GM18498 (cell line): ENCODE results near the gene PKP4.
"Not testable (repeated sequence)": the region's sequence is repeated elsewhere in the genome, so short reads cannot be mapped to it uniquely, and the experiment has no call there.

Experiments used
- ATAC-seq: cut with Tn5 transposase; IDR thresholded peaks from one replicate; pipeline ENCODE4 v1.9.1; 2021; ENCODE audit warnings: mild to moderate bottlenecking, moderate library complexity; ENCODE audit not compliant: unreplicated experiment

Gene PKP4

DNA sequence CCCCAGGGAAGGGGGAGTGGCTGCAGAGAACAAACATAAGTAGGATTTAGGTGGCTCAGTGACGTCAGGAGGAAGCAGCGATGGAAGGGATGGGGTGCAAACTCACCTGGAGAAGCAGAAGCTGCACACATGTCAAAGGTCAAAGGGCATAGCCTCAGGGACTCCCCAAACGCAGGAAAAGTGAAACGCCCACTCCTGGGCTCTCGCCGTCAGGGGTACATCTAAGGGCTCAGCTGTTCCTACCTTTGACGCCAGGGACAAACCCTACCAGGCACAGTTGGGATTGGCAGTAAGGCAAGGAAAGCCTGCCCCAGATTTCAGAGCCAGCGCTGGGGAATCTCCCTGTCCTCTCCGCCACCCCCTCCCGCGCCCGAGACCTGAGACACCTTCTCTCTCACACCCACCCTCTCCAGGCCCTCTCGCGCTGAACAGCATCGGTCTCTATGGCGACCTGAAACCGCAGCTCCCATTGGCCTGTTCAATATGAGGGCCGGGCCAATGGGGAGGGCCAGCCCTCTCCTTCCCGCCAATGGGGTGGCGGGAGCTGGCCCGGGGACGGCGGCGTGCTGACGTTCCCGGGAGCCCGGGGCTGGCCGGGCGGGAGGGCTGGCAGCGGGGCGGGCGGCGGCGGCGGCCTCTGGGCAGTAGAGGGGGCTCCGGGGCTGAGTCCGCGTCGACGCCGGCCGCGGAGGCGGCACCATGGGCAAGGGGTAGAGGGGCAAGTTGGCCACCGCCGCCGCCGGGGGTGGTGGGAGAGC is at the start of gene PKP4, which contains the start of gene CCDC148:
PKP4 (plus strand) TSS at position 644 of the 758 bp plus-strand sequence. CDS start 76,233 bp downstream, outside the sequence.
CCDC148 (minus strand) TSS at position 445 of the 758 bp plus-strand sequence; CDS start at position 131, 314 bp downstream.
- peak; percentile 94 for ATAC-seq

DNA sequence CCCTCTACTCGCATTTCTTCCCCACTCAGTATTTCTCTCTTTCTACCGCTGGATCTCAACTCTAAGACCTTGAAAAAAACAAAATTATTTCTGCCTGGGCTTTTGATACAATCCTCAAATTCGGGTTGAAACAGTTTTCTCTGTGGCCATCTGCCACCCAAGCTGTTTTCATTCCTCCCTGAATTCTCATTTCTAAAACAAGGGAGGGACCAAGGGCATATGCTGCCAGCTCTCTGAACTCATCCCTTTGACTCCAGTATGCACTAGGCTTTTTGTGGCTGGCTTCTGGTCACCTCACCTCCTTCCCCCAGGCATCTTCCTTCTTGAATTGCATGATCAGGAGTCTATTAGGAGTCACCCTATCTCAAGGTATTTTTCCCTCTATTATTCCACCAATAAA is 49.7 kb upstream of the PKP4 start:
- no peak for ATAC-seq

DNA sequence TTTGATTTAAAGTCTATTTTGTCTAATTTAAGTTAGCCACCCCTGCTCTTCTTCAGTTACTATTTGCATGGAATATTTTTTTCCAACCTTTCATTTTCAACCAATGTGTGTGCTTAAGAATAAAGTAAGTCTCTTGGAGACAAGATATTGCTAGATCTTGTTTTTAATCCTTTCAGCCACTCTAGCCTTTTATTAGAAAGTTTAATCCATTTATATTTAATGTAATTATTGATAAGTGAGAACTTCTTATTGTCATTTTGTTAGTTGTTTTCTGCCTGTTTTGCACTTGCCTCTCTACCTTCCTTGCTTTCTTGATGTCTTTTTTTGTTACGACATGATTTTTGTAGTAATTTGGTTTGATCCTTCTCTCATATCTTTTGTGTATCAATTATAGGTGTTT is 46.6 kb upstream of the PKP4 start:
- ATAC-seq = no peak

DNA sequence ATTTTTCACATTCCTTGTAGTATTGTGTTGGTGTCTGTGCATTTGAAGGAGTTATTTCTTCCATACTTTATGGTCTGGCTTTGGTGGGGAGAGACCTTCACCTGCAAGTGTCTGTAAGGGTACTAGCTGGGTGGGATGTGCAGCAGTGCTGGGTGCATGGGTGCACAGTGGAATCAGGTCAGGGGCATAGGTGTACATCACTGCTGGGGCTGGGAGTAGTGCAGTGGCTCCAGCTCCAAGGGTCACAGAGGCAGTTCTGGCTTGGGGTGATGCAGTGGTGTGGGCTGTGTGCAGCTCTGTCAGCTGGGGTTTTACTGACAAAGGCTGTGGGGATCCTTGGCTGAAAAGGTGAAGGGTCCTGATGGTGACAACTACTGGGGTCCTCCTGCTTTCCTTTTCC is 45.0 kb upstream of the PKP4 start:
- ATAC-seq = no peak

GRCh38 chr2:158412206-158412605 is 44.5 kb upstream of the PKP4 start:
- no peak for ATAC-seq

DNA sequence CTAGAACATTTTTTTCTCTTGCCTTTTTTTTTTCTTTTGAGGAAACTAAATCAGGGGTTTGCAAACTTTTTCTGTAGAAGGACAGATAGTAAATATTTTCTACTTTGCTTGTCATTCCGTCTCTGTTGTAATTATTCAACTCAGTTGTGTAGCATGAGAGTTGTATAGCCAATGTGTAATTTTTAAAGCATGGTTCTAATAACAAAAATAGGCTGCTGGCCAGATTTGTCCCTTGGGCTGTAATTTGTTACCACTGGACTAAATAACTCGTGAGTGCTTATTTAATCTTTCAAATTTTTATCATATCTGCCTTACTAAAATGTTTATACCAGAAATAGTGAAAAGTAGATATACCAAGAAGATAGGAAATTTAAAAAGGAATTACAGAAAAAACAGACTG is 43.2 kb upstream of the PKP4 start:
- no peak for ATAC-seq

DNA sequence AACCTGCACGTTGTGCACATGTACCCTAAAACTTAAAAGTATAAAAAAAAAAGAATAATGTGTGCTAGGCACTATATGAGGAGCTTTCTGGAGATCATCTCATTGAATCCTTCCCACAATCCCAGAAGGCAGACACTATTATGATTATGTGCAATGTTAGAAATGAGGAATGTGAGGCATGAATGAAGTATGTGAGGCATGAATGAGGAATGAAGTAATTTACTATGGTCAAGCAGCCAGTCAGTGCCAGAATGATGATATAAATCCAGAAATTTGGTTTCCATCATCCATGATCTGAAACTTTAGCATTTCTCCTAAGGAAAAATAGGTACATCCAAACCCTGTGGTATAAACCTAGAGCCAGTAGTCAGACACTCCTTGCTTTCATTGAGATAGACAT is 42.2 kb upstream of the PKP4 start:
- ATAC-seq = no peak

GRCh38 chr2:158432117-158432516 is 24.6 kb upstream of the PKP4 start:
- no peak for ATAC-seq

GRCh38 chr2:158433716-158434115 is 23.0 kb upstream of the PKP4 start:
- ATAC-seq = not testable (repeated sequence)

GRCh38 chr2:158439062-158439461 is 17.7 kb upstream of the PKP4 start:
- ATAC-seq = not testable (repeated sequence)

DNA sequence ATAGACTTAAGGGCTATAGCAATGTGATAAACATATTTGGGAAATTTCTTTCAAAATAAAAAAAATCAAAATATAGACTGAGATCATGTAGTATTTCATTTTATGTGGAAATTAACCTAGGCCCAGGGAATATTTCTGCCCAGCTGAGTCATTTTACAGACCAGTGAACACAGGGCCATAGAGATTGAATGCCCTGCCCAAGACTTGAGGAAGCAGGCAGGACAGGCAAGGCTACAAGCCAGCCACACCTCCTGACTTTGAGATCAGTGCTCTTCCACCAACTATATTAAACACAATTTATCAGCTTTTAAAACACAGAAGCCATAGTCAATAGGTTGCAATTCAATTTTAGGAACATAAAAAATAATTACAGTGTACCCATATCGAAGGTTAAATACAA is 13.1 kb upstream of the PKP4 start:
- no peak for ATAC-seq

GRCh38 chr2:158457092-158457825 is 507 bp downstream of the PKP4 start:
- ATAC-seq = peak; percentile 40

DNA sequence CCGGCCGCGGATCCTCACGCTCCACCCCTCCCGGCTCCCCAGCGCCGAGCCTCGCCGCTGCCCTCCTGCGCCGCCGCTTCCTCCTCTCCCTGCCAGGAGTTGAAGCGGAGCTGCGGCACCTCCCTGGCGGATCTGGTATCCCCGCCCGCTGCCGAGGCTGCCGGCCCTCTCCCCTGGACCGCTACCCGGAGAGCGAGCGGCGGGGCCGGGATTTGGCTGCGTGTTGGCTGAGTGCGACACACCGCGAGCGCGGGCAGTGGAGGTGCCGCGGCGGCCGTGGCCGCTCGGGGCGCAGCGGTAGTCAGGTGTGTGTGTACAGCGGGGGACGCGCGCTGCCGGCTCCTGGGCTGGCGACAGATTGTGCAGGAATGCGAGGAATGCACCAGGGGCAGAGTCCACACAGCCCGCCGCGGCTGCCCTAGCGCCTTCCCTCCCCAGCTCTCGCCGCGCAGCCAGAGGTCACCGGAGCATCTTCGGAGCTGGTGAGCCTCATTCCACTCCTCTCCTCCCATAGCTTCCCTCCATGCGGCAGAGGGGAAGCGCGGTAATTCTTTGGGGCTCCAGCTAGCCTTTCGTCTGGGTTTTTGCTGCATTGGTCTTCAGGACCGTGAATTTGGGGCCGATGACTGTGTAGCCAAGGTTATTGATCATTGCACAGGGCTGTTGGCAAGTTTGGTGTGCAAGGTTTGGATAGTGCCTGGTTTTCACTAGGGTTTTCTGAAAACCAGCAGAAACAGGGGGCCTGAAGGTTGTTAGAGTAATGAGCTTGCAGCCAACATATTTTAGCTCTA is 1.3 kb downstream of the PKP4 start:
- peak; percentile 55 for ATAC-seq

GRCh38 chr2:158458617-158458920 is 1.8 kb downstream of the PKP4 start:
- ATAC-seq = no peak

DNA sequence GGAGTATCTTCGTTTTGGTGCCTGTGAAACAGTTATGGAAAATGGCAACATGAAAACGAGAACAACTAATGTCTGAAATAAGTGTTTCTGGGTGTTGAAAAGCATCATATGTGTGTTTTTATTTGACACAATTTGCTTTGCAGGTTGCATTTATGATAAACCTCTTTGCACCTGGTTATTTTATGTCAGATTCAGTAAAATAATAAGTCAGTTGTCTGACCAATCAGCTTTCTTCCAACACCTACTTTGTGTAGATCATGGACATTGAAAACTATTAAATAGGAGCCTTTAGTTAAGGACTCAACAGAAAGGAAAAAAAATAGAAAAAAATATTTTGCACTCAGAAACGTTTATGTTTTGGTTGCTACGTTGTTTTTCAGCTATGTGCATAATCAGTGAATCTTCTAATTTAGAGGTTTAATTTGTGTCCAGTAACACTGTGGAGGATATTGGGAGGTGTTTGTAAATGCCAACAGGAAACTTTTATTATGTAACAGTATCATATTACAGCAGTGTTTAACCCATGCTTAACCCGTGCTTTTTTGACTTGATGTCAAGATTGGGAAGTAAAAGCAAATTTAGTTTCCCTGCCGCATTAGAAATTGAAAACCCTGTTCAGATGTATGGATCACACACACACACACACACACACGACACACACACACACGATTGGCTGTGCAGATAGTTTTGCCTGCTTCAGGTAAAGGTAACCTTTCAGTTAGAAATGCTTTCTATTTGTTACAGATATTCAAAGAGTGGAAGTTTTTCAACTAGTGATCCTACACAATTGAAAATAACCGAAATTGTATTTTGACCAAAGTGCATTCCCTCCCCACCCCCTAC is 2.6 kb downstream of the PKP4 start:
- no peak for ATAC-seq

- ATAC-seq = no peak
These were observed 4.0 kb downstream of the PKP4 start for GRCh38 chr2:158460632-158461297.

GRCh38 chr2:158463496-158464095 is 6.8 kb downstream of the PKP4 start:
- ATAC-seq = no peak

DNA sequence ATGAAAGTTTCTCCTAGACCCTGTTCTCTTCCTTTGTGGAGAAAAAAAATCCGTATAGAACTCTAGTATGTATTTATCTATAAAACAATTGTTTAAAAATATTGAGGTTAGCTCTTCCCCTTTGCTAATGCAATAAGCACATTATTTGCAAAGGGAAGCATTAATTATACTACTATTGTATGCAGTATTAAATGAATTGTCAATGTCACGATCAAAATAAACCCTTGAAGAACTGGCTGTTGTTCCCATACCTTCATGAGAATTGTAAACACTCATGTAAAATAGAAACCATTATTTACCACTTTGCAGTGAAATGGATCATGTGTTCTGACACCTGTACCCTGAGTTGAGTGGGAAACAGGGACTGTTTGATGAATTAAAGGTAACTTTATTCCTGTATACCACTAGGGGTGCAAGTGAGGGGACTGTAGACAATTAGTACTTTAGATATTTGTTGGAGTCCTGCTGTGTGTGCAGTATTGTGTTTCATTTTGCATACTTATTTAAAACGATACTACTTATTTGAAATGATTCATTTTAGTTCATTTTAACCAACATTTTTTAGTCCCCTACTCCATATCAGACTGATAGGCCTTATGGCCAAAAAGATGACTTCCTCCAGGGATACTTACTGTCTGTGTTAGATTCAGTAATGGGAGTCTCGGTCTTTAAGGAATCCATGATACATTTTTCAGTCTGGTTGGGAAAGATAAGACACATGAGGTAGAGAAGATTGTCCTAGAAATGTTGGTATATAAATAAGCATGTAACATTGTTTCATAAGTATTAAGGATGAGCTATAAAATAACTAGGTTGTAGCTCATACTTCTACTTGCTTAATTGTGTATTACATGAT is 7.9 kb downstream of the PKP4 start:
- ATAC-seq = peak; percentile 61

GRCh38 chr2:158467248-158467647 is 10.5 kb downstream of the PKP4 start:
- ATAC-seq = no peak
